ENCODE results near the gene SLC40A1. TPM values are rescaled to one million over a fixed set of nuclear protein-coding genes. Genes with fewer than 3 reads are reported as not detected.
"Not testable (repeated sequence)": the region's sequence is repeated elsewhere in the genome, so short reads cannot be mapped to it uniquely, and the experiment has no call there.

SLC40A1 gene
- total RNA-seq, 2 donors from 2014 or later: 39.1 to 79.3 TPM

DNA sequence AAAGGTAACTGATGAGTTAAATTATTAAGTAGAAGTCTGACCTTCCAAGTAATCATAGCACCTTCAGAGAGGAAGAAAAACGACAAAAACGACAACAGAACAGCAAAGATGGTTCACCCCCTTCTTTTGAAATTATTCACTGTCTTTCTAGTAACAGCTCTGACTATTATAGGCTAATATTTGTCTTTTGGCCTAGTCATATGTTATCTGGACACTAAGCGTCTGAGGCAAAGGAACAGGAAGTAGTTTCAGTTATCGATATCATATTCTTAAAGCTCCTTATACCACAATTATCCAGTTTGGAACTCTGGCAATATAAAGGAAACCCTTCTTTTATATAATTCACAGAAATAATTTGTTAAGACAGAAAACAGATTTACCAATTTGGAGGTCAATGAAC, 27.6 kb upstream of the SLC40A1 start:
- ATAC-seq: no peak
- intact Hi-C loops (cut with DNase I): no loop called here

GRCh38 chr2:189602233-189602632, 21.6 kb upstream of the SLC40A1 start:
- intact Hi-C loops (cut with DNase I): no loop called here
- no peak for ATAC-seq
- no peak for DNase-seq

More for the DNA sequence above, 27.6 kb upstream of the SLC40A1 start:
- DNase-seq: no peak

- intact Hi-C loops (cut with DNase I); ATAC-seq; DNase-seq: not testable (repeated sequence)
Measured at GRCh38 chr2:189601652-189602051, 21.1 kb upstream of the SLC40A1 start.

DNA sequence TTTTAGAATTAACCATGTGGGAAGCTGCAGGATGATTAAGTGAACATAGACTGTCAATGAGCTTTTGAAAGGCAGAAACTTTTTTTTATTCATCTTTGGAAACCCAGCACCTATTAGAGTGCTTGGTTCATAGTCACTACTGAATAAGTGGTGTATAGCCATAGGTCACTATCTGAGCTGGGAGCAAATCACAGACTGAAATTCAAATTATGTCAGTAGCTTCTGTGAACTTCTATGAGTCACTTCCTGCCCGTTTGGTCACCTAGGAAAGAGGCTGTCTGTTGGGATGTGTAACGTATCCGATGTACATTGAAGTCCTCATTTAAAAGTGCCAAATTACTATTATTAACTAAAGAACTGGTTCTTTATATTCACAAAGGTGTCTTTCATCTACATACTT, 20.5 kb upstream of the SLC40A1 start:
- intact Hi-C loops (cut with DNase I): no loop called here
- peak in 1 of 2 donors; percentile 30 for ATAC-seq
- DNase-seq: no peak

DNA sequence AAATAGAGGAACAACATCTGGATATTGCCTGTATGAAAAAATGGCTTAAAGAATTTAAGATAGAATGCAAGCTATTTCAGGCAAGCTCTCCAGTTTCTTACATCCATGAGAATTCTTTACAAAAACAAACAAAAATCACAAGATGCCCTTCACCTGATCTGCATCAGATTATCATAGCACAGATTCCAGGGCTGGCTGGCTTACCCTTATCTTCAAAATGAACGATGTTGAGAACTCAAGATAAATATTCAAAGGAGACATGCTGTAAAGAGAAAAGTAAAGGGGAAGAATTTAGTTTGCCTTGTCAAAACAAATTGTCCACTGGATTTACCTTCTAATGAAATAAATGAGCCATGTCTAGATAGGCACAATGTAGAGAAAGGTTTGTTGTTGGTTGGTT, 18.7 kb upstream of the SLC40A1 start:
- intact Hi-C loops (cut with DNase I): no loop called here

GRCh38 chr2:189595417-189595816, 14.8 kb upstream of the SLC40A1 start:
- ATAC-seq (no peak), DNase-seq (no peak)
- intact Hi-C loops (cut with DNase I): no loop called here

More for the DNA sequence above, 18.7 kb upstream of the SLC40A1 start:
- ATAC-seq (no peak), DNase-seq (no peak)

DNA sequence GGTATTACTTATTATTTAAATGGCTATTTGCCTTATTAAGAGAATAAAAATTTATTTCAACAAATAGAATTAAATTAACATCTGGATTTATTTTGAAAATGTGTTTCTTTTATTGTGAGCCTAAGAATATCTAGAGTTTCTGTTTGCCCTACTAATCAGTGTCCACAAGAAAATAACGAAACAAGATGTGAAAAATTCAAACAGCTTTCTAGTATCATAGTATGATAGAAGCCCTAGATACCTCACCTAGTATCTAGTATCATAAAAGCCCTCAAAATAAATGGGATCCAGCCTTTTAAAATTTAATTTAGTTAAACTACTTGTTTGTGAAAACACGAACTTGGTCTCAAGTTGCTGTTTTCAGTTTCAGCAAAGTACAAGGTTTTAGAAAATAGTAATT, 13.7 kb upstream of the SLC40A1 start:
- ATAC-seq (no peak), DNase-seq (no peak)
- intact Hi-C loops (cut with DNase I): no loop called here

GRCh38 chr2:189593115-189593514, 12.5 kb upstream of the SLC40A1 start:
- DNase-seq (no peak), ATAC-seq (no peak)
- intact Hi-C loops (cut with DNase I): no loop called here

- DNase-seq (no peak), ATAC-seq (no peak)
- intact Hi-C loops (cut with DNase I): no loop called here
Measured at GRCh38 chr2:189592353-189592984, 11.9 kb upstream of the SLC40A1 start.

DNA sequence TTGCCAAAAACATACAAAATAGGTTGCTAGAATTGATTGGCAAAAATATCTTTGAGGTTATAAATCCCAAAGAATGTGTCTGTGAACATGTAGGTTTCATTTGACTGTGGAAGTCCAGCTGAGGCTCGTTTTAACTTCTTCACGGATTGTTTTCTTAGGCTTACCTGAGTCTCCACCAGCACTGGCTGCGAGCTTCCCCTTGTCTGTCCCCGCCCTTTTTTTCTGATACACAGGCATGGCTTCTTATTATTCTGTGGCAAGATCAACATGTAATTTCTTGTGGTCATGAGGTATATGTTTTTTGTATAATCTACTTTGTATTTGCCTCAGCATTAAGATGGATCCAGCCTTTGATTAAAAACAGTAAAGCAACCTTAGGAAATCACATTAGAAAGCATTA, 7.2 kb upstream of the SLC40A1 start:
- no peak for ATAC-seq
- intact Hi-C loops (cut with DNase I): no loop called here

GRCh38 chr2:189585226-189585756, 4.7 kb upstream of the SLC40A1 start:
- intact Hi-C loops (cut with DNase I): no loop called here
- no peak for DNase-seq
- ATAC-seq: no peak

More for the DNA sequence above, 7.2 kb upstream of the SLC40A1 start:
- no peak for DNase-seq

DNA sequence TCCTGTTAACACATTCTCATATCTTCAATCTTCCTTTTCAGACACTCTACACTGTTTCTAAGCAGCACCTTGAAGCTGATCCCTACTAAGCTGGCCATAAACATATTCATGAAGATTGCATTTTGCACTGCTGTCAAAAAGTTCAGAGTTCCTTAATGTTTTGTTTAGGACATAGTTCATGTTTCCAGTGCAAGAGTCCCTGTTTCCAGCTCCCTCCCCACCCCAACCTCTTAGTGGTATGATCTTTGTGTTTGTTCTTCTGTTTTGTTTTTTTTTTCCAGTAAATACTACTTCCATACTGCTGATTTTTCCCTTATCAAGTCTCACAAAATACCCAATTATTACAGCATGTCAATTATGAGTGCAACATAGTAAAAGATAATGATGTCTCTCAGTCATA, 4.1 kb upstream of the SLC40A1 start:
- intact Hi-C loops (cut with DNase I): no loop called here
- no peak for ATAC-seq
- no peak for DNase-seq

DNA sequence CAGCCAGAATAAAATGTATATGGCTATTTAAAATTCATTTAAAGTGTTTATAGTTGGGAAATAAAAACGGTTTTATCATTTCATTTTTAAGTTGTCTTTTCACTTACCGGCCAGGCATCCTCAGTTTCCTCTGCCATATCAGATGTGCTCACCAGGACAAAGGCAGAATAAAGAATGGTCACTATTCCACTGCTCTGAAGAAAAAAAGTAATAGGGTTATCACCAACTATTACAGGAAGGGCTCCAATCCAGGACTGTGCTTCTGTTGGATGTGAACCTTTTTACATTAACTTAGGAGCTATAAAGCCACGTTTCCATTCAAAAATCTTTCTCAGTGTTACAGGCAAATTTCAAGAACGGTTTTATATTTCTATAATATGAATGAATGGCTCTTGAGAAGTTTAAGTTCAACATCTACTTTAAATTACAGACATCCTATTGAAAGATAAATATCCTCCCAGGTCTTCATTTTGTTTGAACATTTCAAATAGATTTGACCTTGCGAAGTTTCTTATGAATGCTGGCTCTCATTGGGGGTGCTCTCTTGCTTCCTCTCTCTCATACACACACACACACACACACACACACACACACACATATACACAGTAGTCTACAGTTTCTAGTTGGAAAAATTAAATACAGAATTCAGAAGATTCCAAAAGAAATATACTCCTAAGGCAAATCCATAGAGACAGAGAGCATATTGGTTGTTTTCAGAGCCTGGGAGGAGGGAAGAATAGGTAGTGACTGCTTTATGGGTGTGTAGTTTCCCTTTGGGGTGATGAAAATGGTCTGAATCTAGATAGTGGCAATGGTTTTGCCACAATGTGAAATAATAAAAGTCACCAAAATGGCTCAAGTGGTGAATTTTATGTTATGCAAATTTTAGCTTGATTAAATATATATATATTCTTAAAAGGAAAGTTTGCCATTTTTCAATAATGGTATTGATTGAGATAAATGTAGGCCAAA, 2.9 kb upstream of the SLC40A1 start:
- DNase-seq (no peak), ATAC-seq (no peak)
- intact Hi-C loops (cut with DNase I): no loop called here

GRCh38 chr2:189582809-189583192, 2.2 kb upstream of the SLC40A1 start:
- intact Hi-C loops (cut with DNase I): no loop called here
- no peak for ATAC-seq

DNA sequence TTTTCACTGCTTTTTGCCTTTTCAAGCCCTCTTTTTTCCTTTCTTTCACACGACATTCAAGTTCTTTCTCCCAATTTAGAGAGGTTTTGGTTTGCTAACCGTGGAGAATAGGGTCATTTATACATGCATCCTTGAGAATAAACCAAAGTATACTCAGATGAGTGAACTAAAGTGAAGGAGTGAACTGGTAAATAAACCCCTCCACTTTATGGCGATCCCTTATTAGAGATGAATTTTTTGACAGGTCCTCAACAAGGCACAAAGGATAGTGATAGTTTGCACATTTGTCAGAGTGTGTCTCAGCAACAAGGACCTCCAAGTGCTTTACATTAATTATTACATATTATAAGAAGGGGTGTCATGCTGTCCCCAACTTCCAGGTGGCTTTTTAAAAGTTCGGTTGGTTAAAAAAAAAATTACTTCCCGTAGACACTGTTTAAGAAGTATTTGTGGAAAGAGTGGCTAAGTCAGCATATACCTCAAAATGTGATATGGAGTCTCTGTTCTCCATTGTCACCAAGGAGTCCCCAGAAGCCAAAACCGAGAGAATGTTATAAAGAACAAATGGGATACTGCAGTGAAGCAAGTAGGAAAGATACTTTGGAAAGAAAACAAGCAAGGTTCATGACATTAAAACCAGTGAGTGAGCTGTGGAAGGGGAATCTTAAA, 1.7 kb upstream of the SLC40A1 start:
- intact Hi-C loops (cut with DNase I): no loop called here
- ATAC-seq (no peak), DNase-seq (no peak)

More at GRCh38 chr2:189582809-189583192, 2.2 kb upstream of the SLC40A1 start:
- DNase-seq: no peak

DNA sequence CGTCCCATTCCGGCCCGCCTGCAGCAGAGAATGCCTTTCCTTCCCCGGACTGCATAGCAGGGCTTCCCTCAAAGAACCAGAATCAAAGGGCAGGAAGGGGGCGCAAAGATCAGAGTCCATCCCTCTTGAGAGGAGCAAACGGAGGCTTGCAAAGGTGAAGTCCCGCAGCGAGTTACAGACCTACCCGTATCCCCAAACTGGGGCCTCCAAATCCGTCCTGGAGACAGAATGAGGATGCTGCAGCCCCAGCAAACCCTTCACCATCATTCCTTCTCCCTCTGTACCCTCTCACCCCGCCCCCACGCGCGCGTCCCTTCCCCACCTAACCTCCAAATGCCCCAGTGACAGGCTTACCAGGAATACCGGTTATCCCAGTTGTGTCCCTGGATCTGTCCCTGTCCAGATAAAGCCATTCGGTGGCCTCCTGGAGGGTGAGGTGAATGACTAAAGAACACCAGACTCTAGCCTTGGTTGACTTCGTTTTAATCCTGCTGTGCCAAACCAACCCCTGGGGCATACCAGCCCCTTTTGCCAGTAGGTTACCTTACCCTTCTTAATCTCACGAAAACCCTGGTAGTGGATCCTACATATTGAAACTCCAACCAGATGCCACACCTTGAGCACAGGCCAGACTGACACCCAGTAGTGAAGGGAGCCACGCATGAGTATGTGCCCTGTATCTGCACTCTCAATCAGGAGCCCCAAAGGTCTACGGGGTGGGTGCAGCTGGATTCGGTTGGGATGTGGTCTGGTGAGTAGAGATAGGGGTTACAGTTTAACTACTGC, 961 bp upstream of the SLC40A1 start:
- peak; percentile 25 for ATAC-seq
- intact Hi-C loops (cut with DNase I): no loop called here
- no peak for DNase-seq

DNA sequence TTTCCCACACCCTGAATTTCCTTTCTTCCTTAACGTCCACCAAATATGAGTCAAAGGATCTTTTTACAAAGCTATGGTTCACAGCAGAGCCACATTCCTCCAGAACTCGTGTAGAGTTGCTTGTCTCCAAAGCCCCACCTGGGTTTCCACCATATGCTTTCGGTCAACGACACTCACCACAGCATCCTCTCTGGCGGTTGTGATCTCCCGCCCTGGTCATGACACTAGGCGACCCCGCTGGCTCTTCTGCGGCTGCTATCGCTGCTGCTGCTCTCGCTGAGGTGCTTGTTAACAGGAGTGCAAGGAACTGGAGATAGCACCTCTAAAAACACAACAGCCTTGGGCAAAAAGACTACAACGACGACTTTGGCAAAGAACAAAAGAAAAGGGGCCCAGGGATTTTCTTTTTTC, 340 bp downstream of the SLC40A1 start:
- DNase-seq: peak; percentile 48
- intact Hi-C loops (cut with DNase I): no loop called here
- peak; percentile 21 to 39 for ATAC-seq

GRCh38 chr2:189579585-189580186, 900 bp downstream of the SLC40A1 start:
- peak in 1 of 2 donors; percentile 41 for ATAC-seq
- no peak for DNase-seq
- intact Hi-C loops (cut with DNase I): loop anchor here in 1 of 2 donors (5.0 to 10.0 kb wide), 2 partner anchors 33 to 105 kb away; no protein-coding TSS in a partner anchor
